Panc1 (cell line): Measurements from ENCODE around the gene CHTOP. TPM values are rescaled to one million over a fixed set of nuclear protein-coding genes. Genes with fewer than 3 reads are reported as not detected.

Experiments
- ATAC-seq: fragments of 200-7000 bp; cut with Tn5 transposase; 2 replicates; pipeline ENCODE4 v1.9.1; 2020; ENCODE audit warnings: mild to moderate bottlenecking, moderate library complexity
- Bru-seq: library from RNA; stranded (reverse); fragments of 400-500 nt; gene quantifications from one replicate; lab custom pipeline; 2021; lab: Mats Ljungman, UMichigan
- BruChase-seq, 2 experiments: library from RNA; stranded (reverse); fragments of 400-500 nt; gene quantifications; one replicate each; lab custom pipeline; 2021; lab: Mats Ljungman, UMichigan
- BruUV-seq: library from RNA; stranded (reverse); fragments of 400-500 nt; replicated peaks from 2 replicates; lab custom pipeline; 2021; lab: Mats Ljungman, UMichigan
- CTCF ChIA-PET: fragments of 300-600 bp; sonication (Branson Sonifier 250); formaldehyde crosslinking; loops from one replicate; lab custom pipeline; 2022; ENCODE audit warnings: antibody characterized with exemption; lab: Charles Lee
- POLR2A ChIA-PET: fragments of 300-600 bp; sonication (Branson Sonifier 250); formaldehyde crosslinking; loops from one replicate; lab custom pipeline; 2022; ENCODE audit warnings: antibody characterized with exemption; lab: Charles Lee
- DNase-seq: peaks from one replicate; pipeline ENCODE4 v3.0.0-alpha.2; 2010; ENCODE audit warnings: low read depth, low spot score
- H3K27ac ChIP-seq: 2 replicates; pipeline ENCODE4 v1.5.1; 2011; ENCODE audit warnings: mild to moderate bottlenecking, low read length, inconsistent platforms
- H3K27me3 ChIP-seq: fragments of 200-500 bp; sonication (Bioruptor generic); 2 replicates; pipeline ENCODE4 v1.6.0; 2014; ENCODE audit warnings: low read length, inconsistent platforms; ENCODE audit not compliant: control insufficient read depth, insufficient read depth
- H3K36me3 ChIP-seq: fragments of 200-500 bp; sonication (Bioruptor generic); 2 replicates; pipeline ENCODE4 v1.5.1; 2014; ENCODE audit warnings: inconsistent platforms, mild to moderate bottlenecking, low read length, moderate library complexity; ENCODE audit not compliant: control insufficient read depth, insufficient read depth
- H3K4me1 ChIP-seq: 2 replicates; pipeline ENCODE4 v1.5.1; 2011; ENCODE audit warnings: inconsistent platforms, mild to moderate bottlenecking, low read length, moderate library complexity; ENCODE audit not compliant: control insufficient read depth, insufficient read depth
- H3K4me3 ChIP-seq, 2 experiments: 2 replicates each; pipeline ENCODE4 v1.5.1; 2011 to 2012; ENCODE audit warnings: low read depth in 2 of 2, low read length in 2 of 2, mild to moderate bottlenecking in 2 of 2, inconsistent platforms in 1 of 2, moderate library complexity in 1 of 2
- H3K9me3 ChIP-seq: fragments of 200-500 bp; sonication (Bioruptor generic); 2 replicates; pipeline ENCODE4 v1.5.1; 2014; ENCODE audit warnings: low read depth, mild to moderate bottlenecking, inconsistent platforms, low read length, moderate library complexity; ENCODE audit not compliant: control insufficient read depth, insufficient read depth
- POLR2AphosphoS5 ChIP-seq: IDR thresholded peaks from 2 replicates; pipeline ENCODE4 v1.6.1; 2012; ENCODE audit warnings: mild to moderate bottlenecking, low read depth, low read length, moderate library complexity
- SIN3A ChIP-seq: IDR thresholded peaks from 2 replicates; pipeline ENCODE4 v1.6.1; 2012; ENCODE audit warnings: low read depth, mild to moderate bottlenecking, low read length, moderate library complexity, borderline replicate concordance; ENCODE audit not compliant: insufficient read depth
- TCF7L2 ChIP-seq: IDR thresholded peaks from 2 replicates; pipeline ENCODE4 v1.6.1; 2011; ENCODE audit warnings: mild to moderate bottlenecking, low read depth, low read length, inconsistent platforms
- in situ Hi-C: cut with HindIII; loops from 2 replicates; pipeline ENCODE4 v1.10.0; 2016; ENCODE audit warnings: low sequenced_read_pairs, low pct_unique_long_range_greater_than_20kb
- intact Hi-C: fragments of 100-400 bp; cut with micrococcal nuclease; formaldehyde crosslinking; loops from one replicate; pipeline ENCODE4 v1.10.0; 2022; ENCODE audit not compliant: unreplicated experiment
- long read RNA-seq: library from polyadenylated mRNA; unstranded; transcript quantifications from one replicate; pipeline ENCODE4 v2.0.0, GENCODE V29; 2021; ENCODE audit not compliant: unreplicated experiment
- polyA plus RNA-seq: library from polyadenylated mRNA; unstranded; fragments of >200 nt; gene quantifications from one replicate; pipeline ENCODE4 v1.2.1, GENCODE V29; 2012; ENCODE audit warnings: missing spikeins; ENCODE audit not compliant: insufficient read length
- total RNA-seq: library from RNA; stranded (reverse); gene quantifications from one replicate; pipeline ENCODE4 v1.2.1, GENCODE V29; 2021; ENCODE audit not compliant: unreplicated experiment
- TF ChIP-seq, protein P1 (sequence below): fragments of 450-650 bp; IDR thresholded peaks from 2 replicates; pipeline ENCODE4 v1.5.1; 2017; ENCODE audit warnings: mild to moderate bottlenecking
- TF ChIP-seq, protein P2 (sequence below), 2 experiments: IDR thresholded peaks; 2 replicates each; pipeline ENCODE4 v1.6.1; 2011 to 2012; ENCODE audit warnings: low read depth in 2 of 2, control low read depth in 1 of 2, low read length in 1 of 2, mild to moderate bottlenecking in 1 of 2, moderate library complexity in 1 of 2; ENCODE audit not compliant: insufficient read depth in 1 of 2

Gene CHTOP, protein sequence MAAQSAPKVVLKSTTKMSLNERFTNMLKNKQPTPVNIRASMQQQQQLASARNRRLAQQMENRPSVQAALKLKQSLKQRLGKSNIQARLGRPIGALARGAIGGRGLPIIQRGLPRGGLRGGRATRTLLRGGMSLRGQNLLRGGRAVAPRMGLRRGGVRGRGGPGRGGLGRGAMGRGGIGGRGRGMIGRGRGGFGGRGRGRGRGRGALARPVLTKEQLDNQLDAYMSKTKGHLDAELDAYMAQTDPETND
- 87.0 TPM for total RNA-seq
- 94.2 TPM for polyA plus RNA-seq
- percentile 98 among the genes with signal in this experiment for Bru-seq, nascent RNA
- BruChase-seq, experiment 1, labeled RNA remaining after a 2-hour chase, result percentile 97 among the genes with signal in this experiment
- percentile 95 among the genes with signal in this experiment for BruChase-seq, experiment 2, labeled RNA remaining after a 6-hour chase
- long read RNA-seq, transcript CHTOP-204 (6 exons, 2,096 nt), result minor isoform, 35 of 129 reads
- long read RNA-seq, transcript CHTOP-203 (6 exons, 2,165 nt), result major isoform, 39 of 129 reads
- long read RNA-seq, partial matches to known transcripts, result 7 of 129 reads
- long read RNA-seq, other reads (novel, unspliced or antisense), result 43 of 129 reads

DNA sequence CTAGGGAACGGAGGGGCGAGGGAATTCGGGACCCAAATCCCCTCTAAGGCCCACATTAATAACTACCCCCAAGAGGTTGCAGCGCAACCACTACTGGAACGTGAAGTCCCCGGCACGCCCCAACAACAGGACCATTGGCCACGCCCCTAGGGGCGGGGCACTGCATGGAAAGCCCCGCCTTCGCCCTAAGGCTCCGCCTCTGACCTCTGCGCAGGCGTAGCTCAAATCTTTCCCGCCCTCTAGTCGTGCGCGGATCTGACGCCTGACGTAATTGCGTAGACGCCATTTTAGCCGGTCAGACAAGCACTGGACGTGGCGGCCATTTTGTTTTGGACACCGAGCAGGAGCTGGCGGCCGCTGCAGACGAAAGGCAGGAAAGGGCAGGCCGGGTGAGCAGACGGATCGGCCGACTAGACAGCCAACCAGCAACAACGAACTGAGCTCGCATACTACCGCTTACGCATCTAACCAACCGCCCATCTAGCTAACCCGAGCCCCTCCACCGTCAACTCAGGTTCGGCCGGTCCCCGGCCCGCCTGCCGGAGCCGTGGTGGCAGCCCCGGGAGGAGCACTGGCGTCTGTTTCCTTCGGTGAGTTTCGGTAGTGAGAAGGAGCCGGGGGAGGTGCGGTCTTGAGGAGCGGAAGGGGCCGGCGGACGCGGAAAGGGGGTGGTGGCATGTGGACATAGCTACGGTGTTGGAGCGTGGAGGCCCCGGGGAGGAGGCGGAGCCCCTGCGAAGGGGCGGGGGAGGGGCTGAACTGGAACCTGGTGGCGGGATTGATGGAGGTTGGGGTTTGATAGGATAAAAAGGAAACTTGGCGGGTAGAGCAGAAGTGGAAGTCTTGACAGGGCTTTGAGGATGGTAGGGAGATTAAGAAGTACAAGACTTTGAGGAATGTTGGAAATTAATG, at the start of gene CHTOP:
Gene CHTOP (plus strand): TSS at position 313 of the 912 bp plus-strand sequence. CDS start 2,523 bp downstream, outside the sequence.
- intact Hi-C loops, result no loop called here
- ChIA-PET CTCF (interaction anchor here (0.6 to 1.6 kb wide), 6 partner anchors 21 to 123 kb away, joined by 4 to 7 read pairs (median 5); partner anchors contain the start of gene S100A16), POLR2A (interaction anchor here (0.6 to 1.6 kb wide), 13 partner anchors 9 to 119 kb away, joined by 3 to 6 read pairs (median 3); partner anchors contain the start of gene S100A14)
- H3K9me3 ChIP-seq, result no peaks in the 10 kb centered on the region
- H3K27ac ChIP-seq, result peak within 1 kb of the TSS; percentile 92
- H3K27me3 ChIP-seq, result no peaks in the 10 kb centered on the region
- TF ChIP-seq POLR2AphosphoS5 (peak; percentile 89), SIN3A (peak; percentile 32; the same call in 1 of the 2 replicates), TCF7L2 (no peak; the same call in 1 of the 2 replicates)
- BruUV-seq, result TSS peak; percentile 83
- ATAC-seq (peak; percentile 95), DNase-seq (peak; percentile 97)
- H3K4me1 ChIP-seq, result peaks cover 17% of the 10 kb centered on the region
- in situ Hi-C loops, result no loop called here
- H3K36me3 ChIP-seq, result peaks cover 21% of the 10 kb centered on the region
- peak within 1 kb of the TSS; percentile 75 to 93 for H3K4me3 ChIP-seq

DNA sequence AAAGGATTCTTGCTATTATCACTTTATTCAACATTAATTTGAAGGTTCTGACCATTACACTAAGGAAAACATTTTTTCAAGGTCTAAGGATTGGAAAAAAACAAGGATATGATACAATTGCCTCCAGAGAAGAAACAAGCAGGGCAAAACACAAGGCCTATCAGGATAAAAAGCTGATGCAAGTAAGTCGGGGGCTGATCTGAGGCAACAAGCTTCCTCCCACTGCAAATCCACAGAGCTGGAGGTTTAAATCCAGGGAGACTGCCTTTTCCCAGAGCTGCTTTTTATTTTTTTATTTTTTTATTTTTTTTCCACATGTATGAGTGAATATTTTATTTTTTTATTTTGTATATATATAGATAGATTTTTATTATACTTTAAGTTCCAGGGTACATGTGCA, 48.9 kb upstream of the CHTOP start:
- no TSS peak for BruUV-seq
- intact Hi-C loops, result no loop called here
- in situ Hi-C loops, result no loop called here

More for the DNA sequence above, 48.9 kb upstream of the CHTOP start:
- Histone ChIP-seq H3K36me3 (no peaks in the 10 kb centered on the region), H3K4me1 (no peaks in the 10 kb centered on the region), H3K9me3 (no peaks in the 10 kb centered on the region), H3K4me3 (no peak overlapping the region), H3K27me3 (no peaks in the 10 kb centered on the region), H3K27ac (no peak overlapping the region)
- no peak for ATAC-seq
- DNase-seq, result no peak
- POLR2A ChIA-PET, result no interaction called here
- CTCF ChIA-PET, result interaction anchor here (0.6 kb wide), 1 partner anchor 64 kb away, joined by 3 read pairs; no protein-coding TSS in a partner anchor
- TF ChIP-seq POLR2AphosphoS5 (no peak), TCF7L2 (no peak), SIN3A (no peak)
- TF ChIP-seq, protein P1, sequence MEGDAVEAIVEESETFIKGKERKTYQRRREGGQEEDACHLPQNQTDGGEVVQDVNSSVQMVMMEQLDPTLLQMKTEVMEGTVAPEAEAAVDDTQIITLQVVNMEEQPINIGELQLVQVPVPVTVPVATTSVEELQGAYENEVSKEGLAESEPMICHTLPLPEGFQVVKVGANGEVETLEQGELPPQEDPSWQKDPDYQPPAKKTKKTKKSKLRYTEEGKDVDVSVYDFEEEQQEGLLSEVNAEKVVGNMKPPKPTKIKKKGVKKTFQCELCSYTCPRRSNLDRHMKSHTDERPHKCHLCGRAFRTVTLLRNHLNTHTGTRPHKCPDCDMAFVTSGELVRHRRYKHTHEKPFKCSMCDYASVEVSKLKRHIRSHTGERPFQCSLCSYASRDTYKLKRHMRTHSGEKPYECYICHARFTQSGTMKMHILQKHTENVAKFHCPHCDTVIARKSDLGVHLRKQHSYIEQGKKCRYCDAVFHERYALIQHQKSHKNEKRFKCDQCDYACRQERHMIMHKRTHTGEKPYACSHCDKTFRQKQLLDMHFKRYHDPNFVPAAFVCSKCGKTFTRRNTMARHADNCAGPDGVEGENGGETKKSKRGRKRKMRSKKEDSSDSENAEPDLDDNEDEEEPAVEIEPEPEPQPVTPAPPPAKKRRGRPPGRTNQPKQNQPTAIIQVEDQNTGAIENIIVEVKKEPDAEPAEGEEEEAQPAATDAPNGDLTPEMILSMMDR, result no peak
- TF ChIP-seq, protein P2, sequence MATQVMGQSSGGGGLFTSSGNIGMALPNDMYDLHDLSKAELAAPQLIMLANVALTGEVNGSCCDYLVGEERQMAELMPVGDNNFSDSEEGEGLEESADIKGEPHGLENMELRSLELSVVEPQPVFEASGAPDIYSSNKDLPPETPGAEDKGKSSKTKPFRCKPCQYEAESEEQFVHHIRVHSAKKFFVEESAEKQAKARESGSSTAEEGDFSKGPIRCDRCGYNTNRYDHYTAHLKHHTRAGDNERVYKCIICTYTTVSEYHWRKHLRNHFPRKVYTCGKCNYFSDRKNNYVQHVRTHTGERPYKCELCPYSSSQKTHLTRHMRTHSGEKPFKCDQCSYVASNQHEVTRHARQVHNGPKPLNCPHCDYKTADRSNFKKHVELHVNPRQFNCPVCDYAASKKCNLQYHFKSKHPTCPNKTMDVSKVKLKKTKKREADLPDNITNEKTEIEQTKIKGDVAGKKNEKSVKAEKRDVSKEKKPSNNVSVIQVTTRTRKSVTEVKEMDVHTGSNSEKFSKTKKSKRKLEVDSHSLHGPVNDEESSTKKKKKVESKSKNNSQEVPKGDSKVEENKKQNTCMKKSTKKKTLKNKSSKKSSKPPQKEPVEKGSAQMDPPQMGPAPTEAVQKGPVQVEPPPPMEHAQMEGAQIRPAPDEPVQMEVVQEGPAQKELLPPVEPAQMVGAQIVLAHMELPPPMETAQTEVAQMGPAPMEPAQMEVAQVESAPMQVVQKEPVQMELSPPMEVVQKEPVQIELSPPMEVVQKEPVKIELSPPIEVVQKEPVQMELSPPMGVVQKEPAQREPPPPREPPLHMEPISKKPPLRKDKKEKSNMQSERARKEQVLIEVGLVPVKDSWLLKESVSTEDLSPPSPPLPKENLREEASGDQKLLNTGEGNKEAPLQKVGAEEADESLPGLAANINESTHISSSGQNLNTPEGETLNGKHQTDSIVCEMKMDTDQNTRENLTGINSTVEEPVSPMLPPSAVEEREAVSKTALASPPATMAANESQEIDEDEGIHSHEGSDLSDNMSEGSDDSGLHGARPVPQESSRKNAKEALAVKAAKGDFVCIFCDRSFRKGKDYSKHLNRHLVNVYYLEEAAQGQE (IDR thresholded peaks at IDR 0.05; ENCODE audit: insufficient read depth in 1 of 2, low read depth in 2 of 2, low read length in 1 of 2), result no peak
